PC-3 (cell line): ENCODE data around the gene DHH.

Source experiments
- EZH2 ChIP-seq: fragments of 300-600 bp; sonication (generic); IDR thresholded peaks from one replicate; pipeline ENCODE4 v1.6.1; 2017; ENCODE audit warnings: antibody characterized with exemption, mild to moderate bottlenecking, low read length; ENCODE audit not compliant: unreplicated experiment
- EZH2phosphoT487 ChIP-seq: fragments of 300-600 bp; sonication (generic); IDR thresholded peaks from 2 replicates; pipeline ENCODE4 v1.6.1; 2018; ENCODE audit warnings: mild to moderate bottlenecking, antibody characterized with exemption, low read length, borderline replicate concordance
- TF ChIP-seq, protein P1 (sequence below): fragments of 300-600 bp; sonication (generic); conservative IDR thresholded peaks from 2 replicates; pipeline ENCODE4 v1.5.1; 2017; ENCODE audit warnings: antibody characterized with exemption, low read depth, mild to moderate bottlenecking, low read length

GRCh38 chr12:49092086-49092815 lies 2.4 kb downstream of the DHH start:
- TF ChIP-seq, protein P1, sequence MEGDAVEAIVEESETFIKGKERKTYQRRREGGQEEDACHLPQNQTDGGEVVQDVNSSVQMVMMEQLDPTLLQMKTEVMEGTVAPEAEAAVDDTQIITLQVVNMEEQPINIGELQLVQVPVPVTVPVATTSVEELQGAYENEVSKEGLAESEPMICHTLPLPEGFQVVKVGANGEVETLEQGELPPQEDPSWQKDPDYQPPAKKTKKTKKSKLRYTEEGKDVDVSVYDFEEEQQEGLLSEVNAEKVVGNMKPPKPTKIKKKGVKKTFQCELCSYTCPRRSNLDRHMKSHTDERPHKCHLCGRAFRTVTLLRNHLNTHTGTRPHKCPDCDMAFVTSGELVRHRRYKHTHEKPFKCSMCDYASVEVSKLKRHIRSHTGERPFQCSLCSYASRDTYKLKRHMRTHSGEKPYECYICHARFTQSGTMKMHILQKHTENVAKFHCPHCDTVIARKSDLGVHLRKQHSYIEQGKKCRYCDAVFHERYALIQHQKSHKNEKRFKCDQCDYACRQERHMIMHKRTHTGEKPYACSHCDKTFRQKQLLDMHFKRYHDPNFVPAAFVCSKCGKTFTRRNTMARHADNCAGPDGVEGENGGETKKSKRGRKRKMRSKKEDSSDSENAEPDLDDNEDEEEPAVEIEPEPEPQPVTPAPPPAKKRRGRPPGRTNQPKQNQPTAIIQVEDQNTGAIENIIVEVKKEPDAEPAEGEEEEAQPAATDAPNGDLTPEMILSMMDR: peak; percentile 61
- TF ChIP-seq EZH2 (no peak), EZH2phosphoT487 (no peak)
